Right hindlimb (tissue), 1 donor: ENCODE data around the gene AGAP1.

ENCODE experiments used
- DNase-seq: peaks from one replicate; pipeline ENCODE4 v3.0.0-alpha.2; 2018

AGAP1 gene

GRCh38 chr2:235612181-235612950 is 118.5 kb downstream of the AGAP1 start:
- DNase-seq = no peak

GRCh38 chr2:235613649-235614048 is 119.8 kb downstream of the AGAP1 start:
- no peak for DNase-seq

GRCh38 chr2:235614176-235614860 is 120.5 kb downstream of the AGAP1 start:
- no peak for DNase-seq

GRCh38 chr2:235614900-235615712 is 121.3 kb downstream of the AGAP1 start:
- peak; percentile 83 for DNase-seq

GRCh38 chr2:235616885-235617284 is 123.0 kb downstream of the AGAP1 start:
- no peak for DNase-seq

- DNase-seq = no peak
Measured at GRCh38 chr2:235618039-235618438, 124.2 kb downstream of the AGAP1 start.

GRCh38 chr2:235619544-235619943 is 125.7 kb downstream of the AGAP1 start:
- no peak for DNase-seq

- DNase-seq = no peak
Measured at GRCh38 chr2:235621736-235622135, 127.9 kb downstream of the AGAP1 start.

- no peak for DNase-seq
Measured at GRCh38 chr2:235623111-235623510, 129.3 kb downstream of the AGAP1 start.

- no peak for DNase-seq
Measured at GRCh38 chr2:235623752-235624151, 129.9 kb downstream of the AGAP1 start.

GRCh38 chr2:235626658-235627057 is 132.8 kb downstream of the AGAP1 start:
- DNase-seq = no peak

- no peak for DNase-seq
Measured at GRCh38 chr2:235627682-235628081, 133.8 kb downstream of the AGAP1 start.

- no peak for DNase-seq
Measured at GRCh38 chr2:235630718-235631296, 137.0 kb downstream of the AGAP1 start.

- no peak for DNase-seq
Measured at GRCh38 chr2:235634435-235635158, 140.8 kb downstream of the AGAP1 start.

GRCh38 chr2:235636546-235636945 is 142.7 kb downstream of the AGAP1 start:
- DNase-seq = no peak

GRCh38 chr2:235637896-235638295 is 144.1 kb downstream of the AGAP1 start:
- DNase-seq = no peak

- no peak for DNase-seq
Measured at GRCh38 chr2:235638541-235639427, 144.9 kb downstream of the AGAP1 start.

- peak; percentile 90 for DNase-seq
Measured at GRCh38 chr2:235639428-235639773, 145.6 kb downstream of the AGAP1 start.

GRCh38 chr2:235639885-235640284 is 146.0 kb downstream of the AGAP1 start:
- no peak for DNase-seq

GRCh38 chr2:235640377-235640776 is 146.5 kb downstream of the AGAP1 start:
- DNase-seq = no peak

GRCh38 chr2:235640926-235641723 is 147.3 kb downstream of the AGAP1 start:
- DNase-seq = no peak
